Small intestine (tissue), 16 donors: Measurements from ENCODE around the gene GRHL1. TPM values are rescaled to one million over a fixed set of nuclear protein-coding genes. Genes with fewer than 3 reads are reported as not detected.

Source experiments
- DNase-seq, 2 donors: peaks; one replicate each; pipeline versions ENCODE4 v3.0.0 to v3.0.0-alpha.2; 2013
- FAIRE-seq: peaks from 2 replicates; lab custom pipeline; 2012; peaks lifted over from hg19 to GRCh38; lab: Jason Lieb, UNC
- H3K27ac ChIP-seq, 3 donors: one replicate each; pipeline ENCODE4 v1.5.1; 2013; ENCODE audit warnings: low read length in 2 of 3, mild to moderate bottlenecking in 2 of 3, control low read depth in 1 of 3, inconsistent platforms in 1 of 3, low read depth in 1 of 3, moderate library complexity in 1 of 3
- H3K27me3 ChIP-seq, 3 donors: one replicate each; pipeline ENCODE4 v1.6.1; 2013; ENCODE audit warnings: low read length in 3 of 3, inconsistent platforms in 1 of 3; ENCODE audit not compliant: control insufficient read depth in 3 of 3, insufficient read depth in 3 of 3
- H3K36me3 ChIP-seq, 3 donors: one replicate each; pipeline ENCODE4 v1.6.1; 2013; ENCODE audit warnings: low read length in 3 of 3, inconsistent platforms in 1 of 3, low read depth in 1 of 3, mild to moderate bottlenecking in 1 of 3, moderate library complexity in 1 of 3; ENCODE audit not compliant: control insufficient read depth in 3 of 3, insufficient read depth in 2 of 3
- H3K4me1 ChIP-seq, 3 donors: one replicate each; pipeline ENCODE4 v1.6.1; 2013; ENCODE audit warnings: low read length in 2 of 3, inconsistent platforms in 1 of 3, low read depth in 1 of 3, mild to moderate bottlenecking in 1 of 3, moderate library complexity in 1 of 3; ENCODE audit not compliant: control insufficient read depth in 3 of 3, insufficient read depth in 2 of 3
- H3K4me3 ChIP-seq, 3 donors: one replicate each; pipeline ENCODE4 v1.5.1; 2013; ENCODE audit warnings: low read length in 3 of 3, control low read depth in 1 of 3, inconsistent platforms in 1 of 3, low read depth in 1 of 3, mild to moderate bottlenecking in 1 of 3, moderate library complexity in 1 of 3
- H3K9me3 ChIP-seq, 2 donors: one replicate each; pipeline ENCODE4 v1.6.1; 2013; ENCODE audit warnings: low read depth in 1 of 2, low read length in 1 of 2; ENCODE audit not compliant: control insufficient read depth in 2 of 2, insufficient read depth in 1 of 2
- WGBS, 3 donors: extraction: QIAGEN DNeasy Blood & Tissue Kit; methylation state at CpG; one replicate each; pipeline ENCODE4 v1.1.7; 2013; 5-methylcytosine and 5-hydroxymethylcytosine counted together
- long read RNA-seq, 10 donors: transcript quantifications; one replicate each; lab custom pipeline, GENCODE V29; 2026
- polyA plus RNA-seq, 4 donors: library from polyadenylated mRNA; stranded (reverse) in 3 of 4; unstranded in 1 of 4; fragments of 200-250 nt in 3 of 4; fragments of 120-200 nt in 1 of 4; gene quantifications; one replicate each; pipeline versions ENCODE4 v1.2.1 to v1.2.3, GENCODE V29; 2013
- donor health status: healthy with polysubstance abuse.
- donor health status: control.
- donor health status: control.
- donor health status: Bipolar disorder and iron deficiency.
- donor health status: healthy.

Gene GRHL1, protein sequence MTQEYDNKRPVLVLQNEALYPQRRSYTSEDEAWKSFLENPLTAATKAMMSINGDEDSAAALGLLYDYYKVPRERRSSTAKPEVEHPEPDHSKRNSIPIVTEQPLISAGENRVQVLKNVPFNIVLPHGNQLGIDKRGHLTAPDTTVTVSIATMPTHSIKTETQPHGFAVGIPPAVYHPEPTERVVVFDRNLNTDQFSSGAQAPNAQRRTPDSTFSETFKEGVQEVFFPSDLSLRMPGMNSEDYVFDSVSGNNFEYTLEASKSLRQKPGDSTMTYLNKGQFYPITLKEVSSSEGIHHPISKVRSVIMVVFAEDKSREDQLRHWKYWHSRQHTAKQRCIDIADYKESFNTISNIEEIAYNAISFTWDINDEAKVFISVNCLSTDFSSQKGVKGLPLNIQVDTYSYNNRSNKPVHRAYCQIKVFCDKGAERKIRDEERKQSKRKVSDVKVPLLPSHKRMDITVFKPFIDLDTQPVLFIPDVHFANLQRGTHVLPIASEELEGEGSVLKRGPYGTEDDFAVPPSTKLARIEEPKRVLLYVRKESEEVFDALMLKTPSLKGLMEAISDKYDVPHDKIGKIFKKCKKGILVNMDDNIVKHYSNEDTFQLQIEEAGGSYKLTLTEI
- 1 to 10 TPM in 1 of 4 donors, under 1 TPM in 3; 0.45 to 2.3 (median 0.64) TPM for polyA plus RNA-seq
- long read RNA-seq, donor 1: 0 reads
- long read RNA-seq, donor 2: 0 reads
- long read RNA-seq, donor 3: 0 reads
- long read RNA-seq, donor 4: 0 reads
- long read RNA-seq, donor 5: 0 reads
- long read RNA-seq, donor 6: 0 reads
- long read RNA-seq, donor 7: 0 reads
- long read RNA-seq, donor 8: 0 reads
- long read RNA-seq, donor 9: 0 reads
- long read RNA-seq, donor 10: 0 reads

GRCh38 chr2:9951522-9952285 lies at the start of gene GRHL1:
Gene GRHL1 (plus strand): TSS chr2:9951693. CDS start chr2:9951834, 141 bp downstream.
- H3K9me3 ChIP-seq: no peaks in the 10 kb centered on the region
- H3K4me3 ChIP-seq: peak within 1 kb of the TSS; percentile 50 to 75 (median 58)
- FAIRE-seq (no peak), DNase-seq (peak; percentile 94 to 97)
- H3K36me3 ChIP-seq: no peaks in the 10 kb centered on the region
- peaks cover 0 to 16% (median 0%) of the 10 kb centered on the region in 3 donors for H3K27me3 ChIP-seq
- WGBS, 3 donors: 0 to 1% (median 1%) methylated on average over 58 to 111 of the region's 111 CpGs
- peak within 1 kb of the TSS in 1 of 3 donors; percentile 49 for H3K27ac ChIP-seq
- H3K4me1 ChIP-seq: peaks cover 0 to 6% (median 0%) of the 10 kb centered on the region in 3 donors

DNA sequence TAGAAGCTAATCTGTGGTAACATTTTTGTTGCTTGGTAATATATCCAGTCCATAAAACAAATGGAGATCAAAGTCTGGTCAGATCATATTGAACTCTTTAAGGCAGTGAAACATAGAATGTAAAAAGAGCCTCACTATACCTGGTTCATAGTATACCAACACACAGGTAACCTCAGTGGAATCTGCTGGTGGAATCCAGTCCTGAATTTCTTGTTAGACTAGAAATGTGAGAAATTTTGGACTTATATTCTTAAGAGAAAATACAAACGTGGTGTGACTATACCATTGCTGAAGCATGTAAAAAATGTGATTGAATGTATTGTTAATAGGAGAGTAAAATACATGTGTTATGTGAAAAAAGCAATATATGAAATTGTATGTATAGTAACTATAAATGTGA lies 46.1 kb upstream of the GRHL1 start:
- Histone ChIP-seq H3K4me1 (no peaks in the 10 kb centered on the region), H3K27ac (no peak overlapping the region), H3K4me3 (no peak overlapping the region), H3K27me3 (no peaks in the 10 kb centered on the region), H3K9me3 (no peaks in the 10 kb centered on the region), H3K36me3 (peaks cover 0 to 10% (median 0%) of the 10 kb centered on the region in 3 donors)
- FAIRE-seq (no peak), DNase-seq (peak; percentile 15 to 49)
- 28 to 58% (median 49%) methylated on average over 1 of the region's 1 CpG for WGBS, 3 donors

- Histone ChIP-seq H3K4me1 (no peaks in the 10 kb centered on the region), H3K27ac (no peak overlapping the region), H3K4me3 (no peak overlapping the region), H3K36me3 (peaks cover 0 to 10% (median 0%) of the 10 kb centered on the region in 3 donors), H3K9me3 (no peaks in the 10 kb centered on the region), H3K27me3 (no peaks in the 10 kb centered on the region)
- no peak for FAIRE-seq
- no peak for DNase-seq
- WGBS, 3 donors: 92 to 97% (median 95%) methylated on average over 7 of the region's 7 CpGs
Measured at GRCh38 chr2:9907402-9907801, 44.1 kb upstream of the GRHL1 start.

- DNase-seq (no peak), FAIRE-seq (no peak)
- 94 to 100% (median 100%) methylated on average over 1 of the region's 1 CpG for WGBS, 3 donors
- no peaks in the 10 kb centered on the region for H3K4me1 ChIP-seq
- H3K27ac ChIP-seq: no peak overlapping the region
- no peak overlapping the region for H3K4me3 ChIP-seq
- H3K9me3 ChIP-seq: no peaks in the 10 kb centered on the region
- H3K27me3 ChIP-seq: no peaks in the 10 kb centered on the region
- H3K36me3 ChIP-seq: peaks cover 0 to 10% (median 2%) of the 10 kb centered on the region in 3 donors
Measured at GRCh38 chr2:9908639-9909038, 42.9 kb upstream of the GRHL1 start.

DNA sequence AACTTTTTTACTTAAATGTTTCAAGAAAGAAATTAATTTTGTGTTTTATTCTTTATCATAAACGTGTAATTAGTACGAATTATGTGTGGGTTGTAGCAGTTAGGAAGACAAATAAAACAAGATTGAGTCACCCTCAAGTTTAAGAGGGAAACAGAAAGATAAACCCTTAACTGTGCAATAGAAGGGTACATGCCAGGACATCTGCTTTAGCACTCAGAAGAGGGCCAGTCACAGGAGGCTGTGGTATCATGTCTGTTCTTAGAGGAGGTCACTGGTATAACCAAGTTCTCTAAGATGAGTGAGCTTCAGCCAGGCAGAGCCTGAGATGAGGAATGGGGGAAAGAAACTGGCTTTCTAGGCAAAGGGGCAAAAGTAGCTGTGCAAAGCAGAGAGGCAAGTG lies 42.4 kb upstream of the GRHL1 start:
- no peaks in the 10 kb centered on the region for H3K27me3 ChIP-seq
- H3K9me3 ChIP-seq: no peaks in the 10 kb centered on the region
- FAIRE-seq (peak; percentile 26), DNase-seq (no peak)
- no peaks in the 10 kb centered on the region for H3K4me1 ChIP-seq
- H3K36me3 ChIP-seq: peaks cover 0 to 11% (median 2%) of the 10 kb centered on the region in 3 donors
- no peak overlapping the region for H3K27ac ChIP-seq
- WGBS, 3 donors: 82 to 85% (median 82%) methylated on average over 2 of the region's 2 CpGs
- no peak overlapping the region for H3K4me3 ChIP-seq

DNA sequence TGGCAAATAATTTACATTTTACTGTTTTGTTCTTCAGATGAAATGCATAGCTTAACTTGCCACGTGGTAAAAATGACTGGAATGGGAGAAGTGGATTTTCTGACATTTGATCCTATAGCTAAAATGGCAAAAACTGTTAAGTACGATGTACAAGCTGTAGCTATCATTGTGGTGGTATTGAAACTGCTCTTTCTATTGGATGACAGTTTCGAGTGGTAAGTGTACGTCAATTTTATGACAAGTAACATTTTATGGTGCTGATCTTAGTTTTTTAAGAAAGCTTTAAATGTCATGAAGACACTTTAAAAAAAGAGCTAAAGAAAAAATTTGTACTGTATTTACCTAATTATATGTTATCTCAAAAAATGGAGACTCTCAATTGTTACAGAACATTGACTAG lies 40.8 kb upstream of the GRHL1 start:
- no peaks in the 10 kb centered on the region for H3K4me1 ChIP-seq
- H3K4me3 ChIP-seq: no peak overlapping the region
- FAIRE-seq: no peak
- 75 to 85% (median 82%) methylated on average over 4 of the region's 4 CpGs for whole genome bisulfite sequencing, 3 donors
- H3K27me3 ChIP-seq: no peaks in the 10 kb centered on the region
- H3K9me3 ChIP-seq: no peaks in the 10 kb centered on the region
- no peak overlapping the region for H3K27ac ChIP-seq
- H3K36me3 ChIP-seq: peaks cover 0 to 17% (median 2%) of the 10 kb centered on the region in 3 donors
- no peak for DNase-seq

GRCh38 chr2:9912468-9912867 lies 39.0 kb upstream of the GRHL1 start:
- Histone ChIP-seq H3K9me3 (no peaks in the 10 kb centered on the region), H3K36me3 (peaks cover 0 to 16% (median 2%) of the 10 kb centered on the region in 3 donors), H3K4me1 (no peaks in the 10 kb centered on the region), H3K27ac (no peak overlapping the region), H3K27me3 (no peaks in the 10 kb centered on the region), H3K4me3 (no peak overlapping the region)
- FAIRE-seq (no peak), DNase-seq (peak in 1 of 2 donors; percentile 28)
- WGBS, 3 donors: 82 to 91% (median 86%) methylated on average over 4 of the region's 4 CpGs
